GM19099 (cell line): Measurements from ENCODE around the gene PC.

Source experiments
- POLR2A ChIP-seq: IDR thresholded peaks from 3 replicates; pipeline ENCODE4 v1.6.1; 2011; ENCODE audit warnings: low read depth; ENCODE audit not compliant: insufficient read length; ENCODE audit errors: extremely low read depth

PC gene

GRCh38 chr11:66875378-66875777 lies 82.8 kb downstream of the PC start:
- TF ChIP-seq POLR2A: no peak

DNA sequence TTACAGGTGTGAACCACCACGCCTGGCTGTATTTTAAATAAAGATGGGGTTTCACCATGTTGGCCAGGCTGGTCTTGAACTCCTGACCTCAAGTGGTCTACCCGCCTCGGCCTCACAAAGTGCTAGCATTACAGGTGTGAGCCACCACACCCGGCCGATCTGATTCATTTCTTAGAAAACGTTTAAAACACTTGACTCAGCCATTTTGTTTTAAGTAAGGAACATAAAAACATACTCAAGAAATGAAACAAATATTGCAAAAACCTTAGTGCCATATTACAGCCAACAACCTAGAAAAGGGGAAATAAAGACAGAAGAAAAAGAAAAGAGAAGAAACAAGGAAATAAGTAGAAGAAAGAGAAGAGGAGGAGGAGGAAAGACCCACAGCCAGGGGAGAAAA lies 84.0 kb downstream of the PC start:
- no peak for TF ChIP-seq POLR2A

- TF ChIP-seq POLR2A: no peak
Measured at GRCh38 chr11:66871521-66871901, 86.7 kb downstream of the PC start.

GRCh38 chr11:66870616-66871520 lies 87.3 kb downstream of the PC start:
- TF ChIP-seq POLR2A: no peak

- TF ChIP-seq POLR2A: no peak
Measured at GRCh38 chr11:66870131-66870530, 88.1 kb downstream of the PC start.

- no peak for TF ChIP-seq POLR2A
Measured at GRCh38 chr11:66869567-66869870, 88.7 kb downstream of the PC start.

DNA sequence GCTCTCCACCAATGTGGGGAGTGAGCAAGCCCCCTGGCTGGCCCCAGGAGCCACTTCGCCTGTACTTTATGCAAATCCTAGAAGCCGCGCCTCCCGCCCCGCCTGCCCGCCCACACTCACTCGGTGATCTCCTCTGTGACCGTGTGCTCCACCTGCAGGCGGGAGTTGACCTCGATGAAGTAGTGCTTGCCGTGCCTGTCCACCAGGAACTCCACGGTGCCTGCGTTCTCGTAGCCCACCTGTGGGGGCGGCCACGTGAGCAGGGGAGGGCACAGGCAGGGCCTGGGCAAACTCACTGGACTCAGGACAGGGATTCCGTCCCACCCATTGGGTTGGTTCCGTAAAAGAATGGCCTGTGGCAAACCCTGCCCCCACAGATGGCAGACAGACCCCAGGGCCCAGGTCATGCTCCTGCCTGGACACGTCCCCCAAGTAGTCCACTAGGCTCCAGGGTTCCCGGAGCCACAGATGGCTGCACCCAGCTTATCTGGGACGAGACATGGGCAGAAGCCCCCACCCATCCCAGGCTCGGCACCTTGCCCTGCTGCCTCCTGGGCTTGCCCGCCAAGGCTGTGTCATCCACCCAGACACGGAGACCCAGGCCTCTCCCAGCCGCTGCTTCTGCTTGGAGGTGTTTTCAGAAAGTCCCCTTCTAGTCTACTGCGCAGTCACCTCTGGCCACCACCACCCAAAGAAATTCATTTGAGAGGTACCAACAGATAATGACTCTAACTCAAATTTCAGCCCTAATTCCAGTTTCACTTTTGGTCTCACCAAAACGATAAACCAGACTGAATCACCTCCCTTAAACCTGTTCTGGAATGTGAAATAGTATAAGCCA lies 89.2 kb downstream of the PC start:
- TF ChIP-seq POLR2A: no peak

- TF ChIP-seq POLR2A: no peak
Measured at GRCh38 chr11:66868082-66868725, 90.0 kb downstream of the PC start.

- TF ChIP-seq POLR2A: no peak
Measured at GRCh38 chr11:66867425-66868040, 90.7 kb downstream of the PC start.

GRCh38 chr11:66866511-66866986 lies 91.6 kb downstream of the PC start:
- TF ChIP-seq POLR2A: no peak

DNA sequence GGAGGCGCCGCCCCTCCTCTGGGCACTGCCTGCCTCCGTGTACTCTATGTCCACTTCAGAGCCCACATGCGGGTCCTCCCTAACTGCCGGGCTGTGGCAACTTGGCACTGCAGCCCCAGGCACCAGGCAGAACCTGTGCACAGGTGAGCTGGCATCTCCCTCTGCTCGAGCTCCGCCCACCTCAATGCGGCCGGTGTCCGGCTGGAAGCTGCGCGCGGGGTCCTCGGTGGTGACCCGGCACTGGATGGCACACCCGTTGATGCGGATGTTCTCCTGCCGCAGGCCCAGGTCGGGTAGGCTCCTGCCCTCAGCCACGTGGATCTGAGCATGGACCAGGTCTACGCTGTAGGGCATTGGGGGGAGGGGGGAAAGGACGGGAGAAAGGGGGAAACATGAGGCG lies 92.2 kb downstream of the PC start:
- no peak for TF ChIP-seq POLR2A

GRCh38 chr11:66864924-66865697 lies 93.1 kb downstream of the PC start:
- no peak for TF ChIP-seq POLR2A

- TF ChIP-seq POLR2A: no peak
Measured at GRCh38 chr11:66864172-66864901, 93.8 kb downstream of the PC start.

DNA sequence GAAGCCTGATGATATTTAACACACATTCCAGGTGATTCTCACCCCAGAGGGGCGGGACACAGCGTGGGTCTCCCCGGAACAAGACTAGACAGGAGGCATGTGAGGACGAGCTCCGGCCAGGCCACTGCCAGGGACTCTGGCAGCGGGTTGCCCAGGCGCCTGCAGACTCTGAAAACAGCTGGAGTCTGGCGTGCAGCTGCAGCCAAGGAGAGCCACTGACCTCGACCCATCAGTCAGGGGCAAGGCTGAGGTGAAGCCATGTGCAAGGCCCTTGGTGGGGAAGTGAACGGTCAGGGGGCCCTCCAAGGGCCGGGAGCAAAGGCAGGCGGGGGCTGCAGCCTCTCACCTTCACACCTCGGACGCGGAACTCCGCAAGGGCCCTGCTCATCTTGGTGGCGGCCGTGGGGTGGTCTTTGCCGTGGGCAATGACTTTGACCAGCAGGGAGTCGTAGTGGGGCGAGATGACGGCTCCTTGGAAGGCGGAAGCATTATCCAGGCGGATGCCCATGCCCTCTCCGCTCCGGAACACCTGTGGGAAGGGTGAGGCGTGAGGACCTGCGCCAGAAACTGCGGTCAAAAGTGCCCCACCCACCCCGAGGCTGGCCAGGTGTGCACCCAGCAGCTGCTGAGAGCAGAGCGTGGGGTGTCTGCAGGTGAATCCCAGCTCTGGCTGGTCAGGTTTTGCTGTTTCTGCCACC lies 94.6 kb downstream of the PC start:
- no peak for TF ChIP-seq POLR2A

DNA sequence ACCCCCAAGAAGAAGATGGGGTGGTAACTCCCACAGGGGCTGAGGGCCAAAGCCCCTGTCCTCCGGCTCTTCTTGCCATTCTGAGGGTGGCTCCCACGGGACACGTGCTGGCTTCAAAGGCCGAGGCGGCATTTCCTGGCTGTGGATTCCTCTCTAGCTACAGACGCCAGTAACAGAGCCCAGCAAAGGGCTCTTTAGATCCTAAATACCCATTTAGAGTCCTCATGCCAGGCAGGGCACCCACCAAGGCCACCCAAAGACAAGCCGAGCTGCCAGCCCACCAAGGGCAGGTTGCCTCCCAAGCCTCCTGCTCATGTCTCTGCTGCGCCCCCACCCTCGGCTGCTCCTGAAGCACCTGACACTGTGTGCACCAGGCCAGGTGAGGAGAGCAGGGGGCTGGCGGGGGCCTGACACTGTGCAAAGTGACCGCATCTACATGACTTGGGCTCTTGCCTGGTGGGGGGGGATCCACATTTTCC lies 95.6 kb downstream of the PC start:
- TF ChIP-seq POLR2A: no peak
